HG03439 (cell line): Measurements from ENCODE around the gene PEMT.

Experiments used
- ATAC-seq: cut with Tn5 transposase; IDR thresholded peaks from one replicate; pipeline ENCODE4 v1.9.1; 2021; ENCODE audit warnings: mild to moderate bottlenecking, moderate library complexity; ENCODE audit not compliant: unreplicated experiment

The PEMT gene

GRCh38 chr17:17538417-17539391 lies 52.8 kb downstream of the PEMT start:
- ATAC-seq: no peak

- no peak for ATAC-seq
These were observed 54.0 kb downstream of the PEMT start for GRCh38 chr17:17537311-17538099.

GRCh38 chr17:17536702-17537101 lies 54.8 kb downstream of the PEMT start:
- no peak for ATAC-seq

GRCh38 chr17:17535957-17536356 lies 55.6 kb downstream of the PEMT start:
- no peak for ATAC-seq

- ATAC-seq: no peak
These were observed 57.5 kb downstream of the PEMT start for GRCh38 chr17:17533901-17534441.

- ATAC-seq: no peak
These were observed 58.5 kb downstream of the PEMT start for GRCh38 chr17:17532991-17533390.

- no peak for ATAC-seq
These were observed 60.4 kb downstream of the PEMT start for GRCh38 chr17:17531156-17531555.

GRCh38 chr17:17528696-17529652 lies 62.5 kb downstream of the PEMT start:
- no peak for ATAC-seq

- ATAC-seq: no peak
These were observed 63.5 kb downstream of the PEMT start for GRCh38 chr17:17527956-17528500.

- ATAC-seq: no peak
These were observed 64.0 kb downstream of the PEMT start for GRCh38 chr17:17527534-17527933.

GRCh38 chr17:17526369-17526768 lies 65.1 kb downstream of the PEMT start:
- no peak for ATAC-seq

GRCh38 chr17:17525956-17526355 lies 65.6 kb downstream of the PEMT start:
- ATAC-seq: no peak

GRCh38 chr17:17525311-17525710 lies 66.2 kb downstream of the PEMT start:
- ATAC-seq: no peak

GRCh38 chr17:17523731-17524490 lies 67.6 kb downstream of the PEMT start:
- no peak for ATAC-seq

- no peak for ATAC-seq
These were observed 68.3 kb downstream of the PEMT start for GRCh38 chr17:17523001-17523730.

- no peak for ATAC-seq
These were observed 70.8 kb downstream of the PEMT start for GRCh38 chr17:17520599-17521232.

- no peak for ATAC-seq
These were observed 71.6 kb downstream of the PEMT start for GRCh38 chr17:17519886-17520285.

GRCh38 chr17:17518951-17519350 lies 72.6 kb downstream of the PEMT start:
- no peak for ATAC-seq
